Measurements from ENCODE around the gene NADK2.
"Not testable (repeated sequence)": the region's sequence is repeated elsewhere in the genome, so short reads cannot be mapped to it uniquely, and the experiment has no call there.

The NADK2 gene, protein sequence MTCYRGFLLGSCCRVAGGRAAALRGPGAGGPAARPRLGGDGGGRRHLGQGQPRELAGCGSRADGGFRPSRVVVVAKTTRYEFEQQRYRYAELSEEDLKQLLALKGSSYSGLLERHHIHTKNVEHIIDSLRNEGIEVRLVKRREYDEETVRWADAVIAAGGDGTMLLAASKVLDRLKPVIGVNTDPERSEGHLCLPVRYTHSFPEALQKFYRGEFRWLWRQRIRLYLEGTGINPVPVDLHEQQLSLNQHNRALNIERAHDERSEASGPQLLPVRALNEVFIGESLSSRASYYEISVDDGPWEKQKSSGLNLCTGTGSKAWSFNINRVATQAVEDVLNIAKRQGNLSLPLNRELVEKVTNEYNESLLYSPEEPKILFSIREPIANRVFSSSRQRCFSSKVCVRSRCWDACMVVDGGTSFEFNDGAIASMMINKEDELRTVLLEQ

GRCh38 chr5:36241631-36242533 is at the start of gene NADK2:
NADK2 (minus strand) TSS chr5:36241925; CDS start chr5:36241798, 127 bp downstream.
- peak; percentile 85 to 86 for DNase-seq (ENCODE audit: low read depth in 2 of 2)

- DNase-seq (ENCODE audit: low read depth in 2 of 2) = no peak
Measured at GRCh38 chr5:36285837-36286615, 44.3 kb upstream of the NADK2 start.

GRCh38 chr5:36283775-36284174 is 42.0 kb upstream of the NADK2 start:
- not testable (repeated sequence) for DNase-seq (ENCODE audit: low read depth in 2 of 2)

GRCh38 chr5:36281626-36282025 is 39.9 kb upstream of the NADK2 start:
- DNase-seq (ENCODE audit: low read depth in 2 of 2) = no peak

DNA sequence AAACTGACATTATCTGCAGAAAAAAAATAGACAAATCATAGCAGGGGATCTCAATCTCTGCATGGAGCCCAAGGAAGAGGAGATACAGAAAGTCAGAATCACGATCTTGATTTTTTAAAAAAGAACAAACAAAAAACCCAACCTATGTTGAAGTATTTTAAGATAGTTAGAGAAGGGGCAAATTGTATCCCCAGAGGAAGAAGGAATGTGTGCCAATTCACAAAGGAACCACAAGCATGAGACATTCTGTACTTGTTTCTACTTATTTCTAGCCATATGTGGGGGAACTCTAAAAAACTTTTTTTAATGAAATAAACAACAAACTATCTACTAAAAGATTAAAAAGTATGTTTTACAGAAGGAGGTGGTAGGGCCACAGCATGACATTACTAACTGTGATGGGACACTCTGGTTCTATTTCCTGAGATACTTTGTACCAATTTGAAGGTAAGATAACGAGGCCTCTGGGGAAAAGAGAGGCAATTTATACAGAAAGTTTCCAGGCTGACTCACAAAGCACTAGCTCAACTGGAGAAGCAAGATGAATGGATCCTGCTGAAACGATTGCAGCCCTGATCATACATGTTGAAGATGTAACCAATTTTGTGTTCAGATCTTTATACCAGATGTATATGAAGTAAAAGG is 37.5 kb upstream of the NADK2 start:
- DNase-seq (ENCODE audit: low read depth in 2 of 2) = no peak

DNA sequence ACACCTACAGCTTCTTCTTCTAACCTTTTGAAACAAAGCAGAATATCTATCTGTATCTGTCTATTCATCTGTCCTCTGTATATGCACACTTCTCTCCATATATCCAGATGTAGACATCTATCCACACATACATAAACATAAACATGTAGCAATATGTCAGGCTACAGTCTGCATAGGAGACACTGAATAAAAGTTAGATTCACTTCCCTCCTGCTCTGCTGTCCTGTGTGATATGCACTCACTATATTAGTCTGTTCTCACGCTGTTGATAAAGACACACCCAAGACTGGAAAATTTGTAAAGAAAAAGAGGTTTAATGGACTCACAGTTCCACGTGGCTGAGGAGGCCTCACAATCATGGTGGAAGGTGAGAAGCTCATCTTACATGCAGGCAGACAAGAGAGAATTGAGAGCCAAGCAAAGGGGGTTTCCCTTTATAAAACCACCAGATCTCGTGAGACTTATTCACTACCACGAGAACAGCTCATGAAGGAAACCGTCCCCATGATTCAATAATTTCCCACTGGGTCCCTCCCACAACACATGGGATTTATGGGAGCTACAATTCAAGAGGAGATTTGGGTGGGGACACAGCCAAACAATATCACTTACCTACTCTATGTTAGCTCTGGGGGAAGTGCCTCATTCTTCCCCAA is 35.9 kb upstream of the NADK2 start:
- DNase-seq (ENCODE audit: low read depth in 2 of 2) = no peak

DNA sequence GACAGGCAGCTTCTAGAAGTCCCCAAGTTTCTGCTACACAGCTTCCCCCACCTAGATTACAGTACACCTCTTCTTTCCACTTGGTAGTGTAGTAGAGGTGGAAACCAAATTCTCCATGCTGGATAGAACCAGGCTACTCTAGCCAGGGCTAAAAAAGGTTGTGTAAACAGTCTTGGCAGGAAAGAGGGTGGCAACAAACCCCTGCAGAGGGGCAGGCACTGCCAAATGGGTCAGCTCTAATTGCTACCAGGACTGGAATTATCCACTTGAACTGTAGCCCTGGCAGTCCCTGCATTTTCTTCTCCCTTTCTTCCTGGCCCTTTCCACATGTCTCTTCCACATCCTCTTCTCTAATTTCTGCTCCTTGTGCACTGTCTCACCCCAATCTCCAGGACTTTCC is 35.1 kb upstream of the NADK2 start:
- no peak for DNase-seq (ENCODE audit: low read depth in 2 of 2)

- no peak for DNase-seq (ENCODE audit: low read depth in 2 of 2)
Measured at GRCh38 chr5:36273809-36274526, 32.2 kb upstream of the NADK2 start.

DNA sequence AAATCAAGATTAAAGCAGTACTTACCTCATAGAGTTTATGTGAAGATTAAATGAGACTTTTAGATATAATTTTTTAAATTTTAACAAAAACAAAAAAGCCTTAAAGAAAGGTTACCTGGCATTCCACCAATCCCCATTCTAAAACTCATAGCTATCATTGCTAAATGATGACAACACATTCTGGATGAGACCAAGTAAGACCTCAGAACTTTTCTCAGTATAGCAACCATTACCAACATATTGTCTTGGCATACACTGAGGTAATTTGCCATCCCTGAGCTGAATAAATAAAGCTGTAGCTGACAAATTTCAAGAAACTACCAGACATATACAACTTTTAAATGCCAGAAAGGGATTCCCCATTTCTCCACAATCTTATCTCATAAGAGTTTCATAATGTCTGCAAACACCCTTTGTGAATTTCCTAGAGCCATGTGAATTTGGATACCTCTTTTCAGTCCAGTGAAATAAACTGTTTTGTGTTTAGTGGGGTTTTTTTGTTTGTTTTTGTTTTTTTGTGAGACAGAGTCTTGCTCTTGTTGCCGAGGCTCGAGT is 30.5 kb upstream of the NADK2 start:
- no peak for DNase-seq (ENCODE audit: low read depth in 2 of 2)

DNA sequence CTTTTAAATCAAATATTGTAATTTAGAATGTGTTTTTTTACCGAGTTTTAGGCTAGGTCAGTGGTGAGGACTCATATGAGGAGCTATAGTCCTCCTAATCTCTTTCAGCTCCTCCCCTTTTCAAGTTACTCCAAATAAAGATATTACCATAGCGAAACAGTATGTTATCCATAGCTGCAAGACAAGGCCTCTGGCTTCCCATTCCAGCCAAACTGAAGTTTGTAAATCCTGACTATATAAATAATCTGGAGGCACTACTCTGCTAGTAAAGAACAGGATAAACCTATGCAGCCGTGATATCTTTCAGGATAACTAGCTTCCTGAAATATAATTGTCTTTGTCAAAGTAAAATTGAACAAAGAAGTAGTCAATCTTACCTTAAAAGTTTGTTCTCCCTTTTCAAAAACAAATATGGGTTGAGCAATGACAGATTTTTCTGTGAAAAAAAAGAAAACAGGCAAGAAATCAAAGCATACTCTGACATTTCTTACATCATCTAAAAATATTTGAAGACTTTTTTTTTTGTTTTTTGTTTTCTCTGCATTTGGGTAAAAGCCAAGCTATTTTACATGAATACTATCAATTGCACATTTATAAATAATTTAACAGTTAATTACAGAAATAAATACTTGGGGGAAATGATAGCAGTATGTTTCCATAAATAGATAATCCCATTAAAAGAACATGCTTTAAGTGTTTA is 29.3 kb upstream of the NADK2 start:
- DNase-seq (ENCODE audit: low read depth in 2 of 2) = no peak

DNA sequence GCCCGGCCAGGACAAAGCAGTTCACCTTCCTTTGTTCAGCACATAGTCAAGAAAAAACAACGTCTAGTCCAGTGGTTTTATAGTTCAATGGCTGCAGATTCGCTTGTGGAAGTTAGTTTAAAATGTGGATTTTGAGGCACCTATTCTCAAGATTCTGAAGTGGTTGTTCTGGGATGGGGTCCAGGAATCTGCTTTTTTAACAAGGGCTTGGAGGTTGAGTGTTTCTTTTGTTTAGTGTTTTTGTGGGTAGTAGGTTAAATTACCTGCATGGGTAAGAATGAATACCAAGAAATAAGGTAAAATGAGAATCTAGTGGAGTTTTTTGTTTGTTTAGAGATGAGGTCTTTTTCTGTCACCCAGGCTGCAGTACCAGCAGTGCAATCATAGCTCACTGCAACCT is 28.4 kb upstream of the NADK2 start:
- DNase-seq (ENCODE audit: low read depth in 2 of 2) = no peak

- no peak for DNase-seq (ENCODE audit: low read depth in 2 of 2)
Measured at GRCh38 chr5:36269478-36269877, 27.8 kb upstream of the NADK2 start.

DNA sequence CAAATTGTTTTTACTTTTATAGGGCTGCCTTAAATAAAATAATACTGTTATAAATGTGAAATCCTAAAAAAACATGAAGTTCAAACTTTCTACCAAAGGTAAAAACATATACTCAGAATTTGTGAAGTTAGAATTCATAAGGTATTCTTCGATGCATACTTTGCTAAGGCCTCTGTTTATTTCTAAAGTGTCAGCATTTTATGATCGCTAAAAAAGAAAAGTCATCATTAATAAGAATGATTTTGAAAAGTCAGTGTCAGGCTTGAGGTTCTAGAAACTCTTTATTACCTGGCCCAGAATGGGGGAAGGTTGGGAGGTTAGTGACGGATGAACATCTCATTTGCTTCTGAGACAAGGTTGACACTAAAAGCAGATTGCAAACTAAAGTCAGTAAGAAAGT is 26.2 kb upstream of the NADK2 start:
- no peak for DNase-seq (ENCODE audit: low read depth in 2 of 2)

DNA sequence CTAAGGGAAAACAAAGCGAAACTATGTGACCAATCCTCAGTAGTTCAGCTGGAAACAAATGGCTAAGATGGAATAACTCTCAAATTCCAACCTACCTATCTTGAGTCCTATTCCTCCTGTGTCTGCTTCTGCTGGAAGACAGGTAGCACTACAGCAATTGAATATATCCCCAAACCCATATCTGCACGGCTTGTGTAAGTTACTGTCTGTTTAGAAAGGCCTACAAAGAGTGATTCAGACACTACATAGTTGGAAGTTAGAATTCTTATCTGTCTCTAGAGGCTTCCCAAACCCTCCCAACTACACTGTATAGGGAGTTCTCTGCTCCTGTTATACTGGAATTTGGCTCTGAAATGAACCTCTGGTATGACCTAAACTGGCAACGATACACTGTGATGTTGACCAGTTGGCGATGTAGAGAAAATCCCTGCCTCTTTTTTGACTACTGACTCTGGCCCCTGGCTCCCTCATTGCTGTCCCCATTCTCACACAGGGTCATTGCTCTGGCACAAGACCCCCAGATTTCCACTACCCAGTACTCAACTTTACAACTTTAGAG is 22.6 kb upstream of the NADK2 start:
- no peak for DNase-seq (ENCODE audit: low read depth in 2 of 2)

DNA sequence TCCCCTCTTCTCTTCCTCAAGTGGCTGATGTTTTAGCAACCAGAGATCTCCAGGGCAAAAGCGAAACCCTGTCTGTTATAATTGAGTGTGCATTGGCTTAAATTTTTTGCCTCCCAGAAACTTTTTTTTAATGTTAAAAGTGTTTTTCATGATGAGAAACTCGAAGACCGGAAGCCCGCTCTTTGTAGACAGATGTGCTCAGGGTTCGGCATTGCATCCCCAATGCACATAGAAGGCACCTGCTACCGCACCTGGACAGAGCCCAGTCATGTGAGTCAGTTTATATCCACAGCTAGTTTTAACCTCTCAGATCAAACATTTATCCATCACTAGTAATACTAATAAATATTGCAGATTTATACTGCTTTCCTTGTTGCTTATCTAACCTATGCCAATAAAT is 19.5 kb upstream of the NADK2 start:
- DNase-seq (ENCODE audit: low read depth in 2 of 2) = no peak

DNA sequence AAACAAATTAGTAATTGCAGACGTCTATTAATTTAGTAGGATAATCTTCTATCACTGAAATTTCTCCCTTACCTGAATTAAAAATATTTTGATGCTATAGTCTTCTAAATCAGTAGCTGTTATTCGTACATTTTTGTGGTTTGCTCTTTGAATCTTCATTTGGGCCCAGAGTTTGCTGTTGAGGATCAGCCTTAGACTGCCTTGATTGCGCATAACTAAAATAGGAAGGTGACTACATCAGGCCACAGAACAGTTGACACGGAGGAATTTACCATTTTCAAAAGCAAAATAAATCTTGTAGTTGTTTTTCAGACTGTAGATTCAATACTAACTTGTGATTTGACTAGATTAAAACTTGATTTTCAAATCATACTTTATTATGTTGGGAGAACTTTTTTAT is 11.8 kb upstream of the NADK2 start:
- no peak for DNase-seq (ENCODE audit: low read depth in 2 of 2)

DNA sequence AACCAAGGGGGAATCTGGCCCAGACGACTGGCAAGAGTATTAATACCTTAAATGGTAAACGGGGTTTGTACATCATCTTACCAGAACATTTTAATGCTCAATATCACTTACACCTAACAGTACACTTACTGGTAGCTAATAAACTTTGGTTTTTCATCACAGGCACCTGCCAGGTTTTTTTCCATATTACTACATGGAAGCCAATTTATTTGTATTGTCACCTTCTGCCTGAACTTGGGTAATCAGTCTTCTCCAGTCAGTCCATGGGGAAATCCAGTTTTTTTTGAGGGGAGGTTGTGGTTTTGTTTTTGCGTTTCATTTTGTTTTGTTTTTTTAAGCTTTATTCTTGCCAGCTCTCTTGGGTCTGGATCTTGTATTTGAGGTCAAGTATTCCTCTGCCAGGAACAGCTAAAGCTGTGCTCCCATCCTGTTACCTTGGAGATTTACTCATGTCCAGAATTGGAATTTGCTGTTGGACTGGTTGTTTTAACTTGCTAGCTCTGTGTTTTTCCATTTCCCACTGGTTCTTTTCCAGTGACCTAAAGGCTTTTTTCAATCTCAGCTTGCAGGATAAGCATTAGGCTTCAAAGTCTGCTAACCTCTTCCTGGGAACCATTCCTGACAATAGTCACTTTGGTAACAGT is 11.1 kb upstream of the NADK2 start:
- DNase-seq (ENCODE audit: low read depth in 2 of 2) = no peak

DNA sequence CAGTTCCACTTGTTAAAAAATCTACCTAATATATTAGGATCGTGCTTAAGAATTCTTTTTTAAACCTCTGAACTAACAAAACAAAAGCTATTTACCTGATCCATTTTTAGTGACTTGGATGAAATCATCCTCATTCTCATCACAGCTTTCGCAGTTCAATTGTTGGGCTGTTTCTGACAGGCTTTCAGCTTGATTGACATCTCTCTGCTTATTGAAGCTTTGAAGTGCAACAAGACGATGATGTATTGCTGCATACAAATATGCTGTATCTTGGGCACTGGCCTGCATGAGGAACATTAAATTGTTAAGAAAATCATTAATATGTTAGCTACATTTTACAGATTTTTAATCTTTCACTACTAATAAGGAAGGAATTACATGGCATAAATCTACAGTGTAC is 9.5 kb upstream of the NADK2 start:
- no peak for DNase-seq (ENCODE audit: low read depth in 2 of 2)

GRCh38 chr5:36250427-36250826 is 8.7 kb upstream of the NADK2 start:
- DNase-seq (ENCODE audit: low read depth in 2 of 2) = no peak

Measured in stimulated activated CD4-positive, alpha-beta T cell treated with anti-CD3 and anti-CD28 coated beads, Interleukin-12 subunit alpha, Interleukin-12 subunit beta, amount 100 ng/mL, for 24 hours (primary cell).